ENCODE results near the gene NOX3.

DNA sequence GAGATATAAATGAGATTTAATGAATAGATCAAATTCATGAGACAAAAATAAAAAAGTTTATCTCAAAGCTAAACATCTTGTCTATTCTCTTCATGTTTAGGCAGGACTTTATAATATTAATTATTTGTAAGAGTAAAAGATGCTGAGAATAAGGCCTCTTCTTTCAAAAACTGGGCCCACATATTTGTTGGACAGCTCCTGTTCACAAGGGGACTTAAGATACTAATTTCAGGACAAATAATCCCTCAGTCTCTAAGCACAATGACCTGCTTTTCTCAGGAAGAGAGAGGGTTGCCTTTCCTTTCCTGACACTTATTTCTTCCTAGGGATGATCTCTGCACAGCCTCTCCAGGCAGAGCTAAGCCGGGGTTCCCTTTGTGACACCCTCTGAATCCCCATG, 43.3 kb downstream of the NOX3 start:
- TF ChIP-seq, protein P1, sequence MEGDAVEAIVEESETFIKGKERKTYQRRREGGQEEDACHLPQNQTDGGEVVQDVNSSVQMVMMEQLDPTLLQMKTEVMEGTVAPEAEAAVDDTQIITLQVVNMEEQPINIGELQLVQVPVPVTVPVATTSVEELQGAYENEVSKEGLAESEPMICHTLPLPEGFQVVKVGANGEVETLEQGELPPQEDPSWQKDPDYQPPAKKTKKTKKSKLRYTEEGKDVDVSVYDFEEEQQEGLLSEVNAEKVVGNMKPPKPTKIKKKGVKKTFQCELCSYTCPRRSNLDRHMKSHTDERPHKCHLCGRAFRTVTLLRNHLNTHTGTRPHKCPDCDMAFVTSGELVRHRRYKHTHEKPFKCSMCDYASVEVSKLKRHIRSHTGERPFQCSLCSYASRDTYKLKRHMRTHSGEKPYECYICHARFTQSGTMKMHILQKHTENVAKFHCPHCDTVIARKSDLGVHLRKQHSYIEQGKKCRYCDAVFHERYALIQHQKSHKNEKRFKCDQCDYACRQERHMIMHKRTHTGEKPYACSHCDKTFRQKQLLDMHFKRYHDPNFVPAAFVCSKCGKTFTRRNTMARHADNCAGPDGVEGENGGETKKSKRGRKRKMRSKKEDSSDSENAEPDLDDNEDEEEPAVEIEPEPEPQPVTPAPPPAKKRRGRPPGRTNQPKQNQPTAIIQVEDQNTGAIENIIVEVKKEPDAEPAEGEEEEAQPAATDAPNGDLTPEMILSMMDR (conservative IDR thresholded peaks at IDR 0.05; ENCODE audit: low read length): no peak
- TF ChIP-seq EZH2phosphoT487 (IDR thresholded peaks at IDR 0.05; ENCODE audit: borderline replicate concordance): no peak
